GM13977 (cell line): ENCODE measurements around the gene OSBPL7.

Source experiments
- DNase-seq: peaks from one replicate; pipeline ENCODE4 v3.0.0; 2012; ENCODE audit warnings: low spot score
- in situ Hi-C: fragments of 300-500 bp; cut with MboI; formaldehyde crosslinking; loops from one replicate; pipeline ENCODE4 v1.12.0; 2022; ENCODE audit warnings: low sequenced_read_pairs, low pct_unique_long_range_greater_than_20kb, mixed read lengths, inconsistent platforms; ENCODE audit not compliant: unreplicated experiment
- TF ChIP-seq, protein P1 (sequence below): IDR thresholded peaks from 2 replicates; pipeline ENCODE4 v1.5.1; 2012; ENCODE audit warnings: mild to moderate bottlenecking, control low read depth; ENCODE audit not compliant: insufficient read depth; ENCODE audit errors: extremely low read depth, missing control alignments

Gene OSBPL7

DNA sequence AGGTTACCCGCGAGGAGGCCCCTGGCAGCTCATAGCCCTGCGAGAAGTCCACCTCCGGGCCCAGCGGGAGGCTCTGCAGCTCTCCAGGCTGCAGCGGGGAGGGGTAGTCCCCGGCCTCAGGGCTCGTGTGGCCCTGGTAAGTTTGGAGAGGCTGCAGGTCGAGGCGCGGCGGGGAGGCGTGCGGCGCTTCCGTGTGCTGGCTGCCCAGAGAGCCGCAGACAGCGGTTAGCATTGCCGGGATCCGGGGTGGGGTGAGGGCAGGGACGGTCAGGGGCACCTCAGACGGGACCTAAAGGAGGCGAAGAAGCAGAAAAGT is 26.6 kb upstream of the OSBPL7 start:
- DNase-seq, result no peak
- in situ Hi-C loops, result no loop called here
- TF ChIP-seq, protein P1, sequence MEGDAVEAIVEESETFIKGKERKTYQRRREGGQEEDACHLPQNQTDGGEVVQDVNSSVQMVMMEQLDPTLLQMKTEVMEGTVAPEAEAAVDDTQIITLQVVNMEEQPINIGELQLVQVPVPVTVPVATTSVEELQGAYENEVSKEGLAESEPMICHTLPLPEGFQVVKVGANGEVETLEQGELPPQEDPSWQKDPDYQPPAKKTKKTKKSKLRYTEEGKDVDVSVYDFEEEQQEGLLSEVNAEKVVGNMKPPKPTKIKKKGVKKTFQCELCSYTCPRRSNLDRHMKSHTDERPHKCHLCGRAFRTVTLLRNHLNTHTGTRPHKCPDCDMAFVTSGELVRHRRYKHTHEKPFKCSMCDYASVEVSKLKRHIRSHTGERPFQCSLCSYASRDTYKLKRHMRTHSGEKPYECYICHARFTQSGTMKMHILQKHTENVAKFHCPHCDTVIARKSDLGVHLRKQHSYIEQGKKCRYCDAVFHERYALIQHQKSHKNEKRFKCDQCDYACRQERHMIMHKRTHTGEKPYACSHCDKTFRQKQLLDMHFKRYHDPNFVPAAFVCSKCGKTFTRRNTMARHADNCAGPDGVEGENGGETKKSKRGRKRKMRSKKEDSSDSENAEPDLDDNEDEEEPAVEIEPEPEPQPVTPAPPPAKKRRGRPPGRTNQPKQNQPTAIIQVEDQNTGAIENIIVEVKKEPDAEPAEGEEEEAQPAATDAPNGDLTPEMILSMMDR, result no peak

DNA sequence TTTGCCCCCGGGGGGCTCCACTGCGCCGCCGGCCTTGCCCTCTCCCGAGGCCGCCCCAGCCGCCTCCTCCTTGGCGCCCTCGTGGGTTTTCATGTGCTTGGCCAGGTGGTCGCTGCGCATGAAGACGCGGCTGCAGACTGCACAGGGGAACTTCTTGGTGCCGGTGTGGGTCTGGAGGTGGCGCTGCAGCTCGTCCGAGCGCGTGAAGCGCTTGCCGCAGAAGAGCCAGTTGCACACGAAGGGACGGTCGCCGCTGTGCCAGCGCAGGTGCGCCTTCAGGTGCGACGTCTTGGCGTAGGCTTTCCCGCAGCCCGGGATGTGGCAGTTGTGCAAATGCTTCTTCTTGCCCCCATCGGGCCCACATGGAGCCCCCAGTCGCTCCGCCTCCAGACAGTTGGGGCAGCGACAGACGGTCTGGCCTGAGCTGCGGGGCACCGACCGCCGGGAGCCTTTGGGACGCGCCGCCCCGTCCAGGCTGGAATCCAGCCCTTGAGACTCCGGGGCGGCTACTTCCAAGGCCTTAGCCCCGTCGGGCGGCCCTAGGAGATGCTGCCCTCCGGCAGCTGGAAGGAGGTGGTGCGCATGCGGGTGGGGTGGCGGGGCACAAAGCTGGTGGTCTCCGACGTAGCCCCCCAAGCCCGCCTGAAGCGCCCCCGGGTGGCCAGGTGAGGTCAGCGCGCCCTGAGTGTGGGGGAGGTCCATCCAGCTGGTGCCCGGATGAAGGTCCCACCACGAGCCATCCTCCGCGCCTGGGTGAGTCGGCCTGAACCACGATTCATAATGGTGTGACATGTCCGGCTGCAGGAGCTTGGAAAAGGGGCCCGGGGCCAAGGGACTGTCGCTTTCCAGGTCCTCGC is 26.0 kb upstream of the OSBPL7 start:
- TF ChIP-seq, protein P1, result peak; percentile 26
- in situ Hi-C loops, result no loop called here
- DNase-seq, result no peak

DNA sequence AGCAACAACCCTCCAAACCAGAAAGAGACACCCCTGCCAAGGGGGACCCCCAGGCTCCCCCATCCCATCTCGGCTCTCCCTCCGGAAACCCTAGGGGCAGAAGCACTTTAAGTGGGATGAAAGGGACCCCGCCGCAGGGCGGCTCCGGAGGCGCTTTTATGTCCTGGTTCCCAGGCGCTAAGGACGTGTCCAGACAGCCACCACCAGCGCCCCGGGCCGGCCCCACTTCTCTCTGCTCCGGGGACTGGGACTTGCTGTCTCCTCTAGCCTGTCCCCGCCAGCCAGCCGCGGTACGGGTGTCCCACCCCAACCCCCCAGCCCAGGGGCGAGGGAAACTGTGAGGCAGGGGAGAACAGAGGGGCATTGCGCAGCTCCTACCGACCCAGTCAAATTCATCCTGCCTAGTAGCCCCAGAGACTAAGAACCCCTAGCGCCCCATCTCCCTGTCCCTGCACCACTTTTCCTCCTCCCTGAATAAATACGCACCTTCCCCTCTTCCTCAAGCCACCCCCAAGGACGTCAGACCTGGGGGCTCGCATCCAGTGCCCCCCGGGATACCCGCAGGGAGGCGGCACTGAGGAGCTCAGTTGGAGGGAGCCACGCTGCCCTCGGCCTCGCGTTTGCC is 25.2 kb upstream of the OSBPL7 start:
- TF ChIP-seq, protein P1, result no peak
- in situ Hi-C loops, result no loop called here
- DNase-seq, result no peak

DNA sequence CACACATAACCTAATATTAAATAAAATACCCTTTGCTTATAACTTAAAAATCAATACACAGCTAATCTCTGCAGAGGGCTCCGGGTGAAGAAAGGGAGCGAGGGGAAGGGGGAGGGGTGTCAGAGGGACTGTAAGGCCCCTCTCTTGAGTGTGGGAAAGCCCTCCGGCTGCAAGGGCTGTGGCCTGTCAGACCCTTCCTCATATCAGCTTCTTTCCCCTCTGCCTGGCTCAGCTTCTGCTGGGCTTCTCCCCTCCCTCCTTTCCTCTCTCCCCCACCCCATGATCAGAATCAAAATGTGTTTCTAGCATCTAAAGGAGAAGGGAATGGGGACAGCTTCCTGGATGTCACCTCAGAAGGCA is 24.1 kb upstream of the OSBPL7 start:
- in situ Hi-C loops, result no loop called here
- TF ChIP-seq, protein P1, result no peak
- no peak for DNase-seq

DNA sequence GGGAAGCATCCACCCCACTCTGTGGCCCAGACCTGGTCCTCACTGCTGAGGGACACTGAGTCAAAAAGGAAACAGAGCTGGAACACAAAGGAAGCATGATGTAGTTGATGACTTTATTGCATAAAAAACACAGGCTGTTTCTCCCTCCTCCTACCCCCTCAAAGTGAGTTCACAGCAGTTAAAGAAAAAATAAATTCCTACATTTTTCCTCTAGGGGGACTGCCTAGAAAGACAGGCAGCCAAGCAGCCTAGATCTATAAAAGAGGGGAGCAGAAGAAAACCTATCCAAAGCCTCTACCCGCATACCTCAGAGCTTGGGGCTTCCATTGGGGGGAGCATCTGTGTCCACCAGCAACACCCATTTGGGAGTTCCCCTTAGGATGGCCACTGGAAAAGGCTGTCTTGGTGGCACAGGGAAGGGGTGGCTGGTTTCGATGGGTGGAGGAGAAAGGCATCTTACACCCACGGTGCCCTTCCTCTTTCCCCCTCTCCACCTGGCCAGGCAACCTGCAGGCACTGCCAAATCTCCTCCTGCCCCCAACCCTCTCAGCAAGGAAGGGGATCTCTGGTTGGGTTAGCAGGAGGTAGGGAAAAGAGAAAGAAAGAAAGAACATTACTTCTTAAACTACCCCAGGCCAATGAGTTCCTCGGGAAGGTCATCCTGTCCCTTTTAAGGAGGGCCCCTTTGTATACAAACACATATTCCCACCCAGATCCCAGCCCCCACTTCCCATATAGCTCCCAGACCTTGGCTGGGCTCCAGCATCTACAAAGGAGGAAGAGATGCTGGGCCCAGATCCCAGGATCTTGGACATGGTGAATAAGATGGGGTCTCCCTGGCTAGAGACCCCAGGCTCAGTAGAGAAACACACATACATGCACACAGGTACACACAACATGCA is 23.5 kb upstream of the OSBPL7 start:
- in situ Hi-C loops, result loop anchor here (5.0 kb wide), 1 partner anchor 47 kb away; no protein-coding TSS in a partner anchor
- TF ChIP-seq, protein P1, result no peak
- no peak for DNase-seq

DNA sequence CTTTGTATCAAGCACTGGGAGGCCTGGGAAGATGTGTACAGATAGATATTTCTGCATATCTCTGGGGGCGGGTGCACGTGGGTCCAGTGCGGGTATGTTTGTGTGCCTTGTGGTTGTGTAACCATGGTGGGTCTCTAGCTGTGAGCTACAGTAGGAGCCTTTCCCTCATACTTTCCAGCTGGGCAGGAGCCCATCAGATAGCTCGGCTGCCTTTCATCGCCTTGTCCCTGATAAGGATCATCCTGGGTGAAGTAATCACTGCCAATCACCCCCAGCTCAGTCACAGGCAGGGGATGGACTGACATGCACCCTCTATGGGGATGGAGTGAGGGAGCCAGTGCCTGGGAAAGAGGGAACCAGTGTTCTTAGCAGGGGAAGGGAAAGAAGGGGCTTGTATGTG is 22.6 kb upstream of the OSBPL7 start:
- DNase-seq, result no peak
- TF ChIP-seq, protein P1, result no peak
- in situ Hi-C loops, result loop anchor here (5.0 kb wide), 1 partner anchor 48 kb away; no protein-coding TSS in a partner anchor
